Tibial nerve (tissue), 4 donors: ENCODE data around the gene ABHD5. TPM values are rescaled to one million over a fixed set of nuclear protein-coding genes. Genes with fewer than 3 reads are reported as not detected.

Experiments used
- DNase-seq, 2 donors: peaks; one replicate each; pipeline ENCODE4 v3.0.0-alpha.2; 2019; ENCODE audit warnings: low spot score in 2 of 2
- H3K27ac ChIP-seq, 4 donors: fragments of 200-600 bp; sonication (generic) in 3 of 4; one replicate each; pipeline ENCODE4 v1.5.1; 2017 to 2019; ENCODE audit warnings: mild to moderate bottlenecking in 1 of 4
- H3K27me3 ChIP-seq, 2 donors: fragments of 200-600 bp; sonication (generic) in 1 of 2; one replicate each; pipeline versions ENCODE4 v1.5.1 to v1.6.0; 2017 to 2019
- H3K36me3 ChIP-seq, 3 donors: fragments of 200-600 bp; sonication (generic); one replicate each; pipeline ENCODE4 v1.5.1; 2018 to 2019
- H3K4me1 ChIP-seq, 4 donors: fragments of 200-600 bp; sonication (generic) in 3 of 4; one replicate each; pipeline ENCODE4 v1.5.1; 2017 to 2019
- H3K4me3 ChIP-seq, 4 donors: fragments of 200-600 bp; sonication (generic) in 3 of 4; one replicate each; pipeline ENCODE4 v1.5.1; 2017 to 2019; ENCODE audit warnings: mild to moderate bottlenecking in 1 of 4, moderate library complexity in 1 of 4
- H3K9me3 ChIP-seq, 4 donors: fragments of 200-600 bp; sonication (generic) in 3 of 4; one replicate each; pipeline ENCODE4 v1.5.1; 2017 to 2019
- EP300 ChIP-seq, 2 donors: sonication (generic); formaldehyde crosslinking; IDR thresholded peaks; one replicate each; pipeline ENCODE4 v1.6.1; 2017; ENCODE audit warnings: antibody characterized with exemption in 2 of 2, mild to moderate bottlenecking in 1 of 2
- POLR2A ChIP-seq, 2 donors: fragments of 450-650 bp; IDR thresholded peaks; one replicate each; pipeline ENCODE4 v1.6.1; 2017; ENCODE audit warnings: antibody characterized with exemption in 2 of 2, mild to moderate bottlenecking in 2 of 2, moderate library complexity in 2 of 2
- WGBS, 2 donors: methylation state at CpG; one replicate each; pipeline ENCODE4 v1.1.5; 2018; 5-methylcytosine and 5-hydroxymethylcytosine counted together
- total RNA-seq, 4 donors: library from RNA; depleted of rRNA; stranded (reverse); fragments of >200 nt; gene quantifications; one replicate each; pipeline ENCODE4 v1.1.0, GENCODE V29; 2016
- TF ChIP-seq, protein P1 (sequence below), 5 experiments: fragments of 200-600 bp in 3 of 5; fragments of 450-650 bp in 2 of 5; sonication (generic) in 3 of 5; IDR thresholded peaks; one replicate each; pipeline ENCODE4 v1.5.1; 2016 to 2019; ENCODE audit warnings: antibody characterized with exemption in 5 of 5, mild to moderate bottlenecking in 3 of 5, moderate library complexity in 2 of 5

The ABHD5 gene
- total RNA-seq, 4 donors from 2014 or later: 21.6 to 29.7 (median 29.0) TPM

DNA sequence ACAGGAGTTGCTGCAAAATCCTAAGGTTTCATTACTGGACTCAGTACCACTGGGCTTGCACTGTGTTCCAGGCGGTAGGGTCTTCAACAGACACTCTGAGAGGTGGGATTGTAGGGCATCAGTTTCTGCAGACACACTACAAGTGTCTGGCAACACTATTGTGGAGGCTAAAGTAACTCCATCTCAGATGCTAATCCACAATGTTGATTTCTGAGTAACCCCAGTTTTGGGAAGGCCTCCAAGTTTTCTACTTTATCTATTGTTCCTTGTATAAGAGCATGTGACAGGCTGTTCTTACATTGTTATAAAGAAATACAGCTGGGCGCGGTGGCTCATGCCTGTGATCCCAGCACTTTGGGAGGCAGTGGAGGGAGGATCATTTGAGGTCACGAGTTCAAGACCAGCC, 2.5 kb upstream of the ABHD5 start:
- DNase-seq: no peak
- TF ChIP-seq, protein P1, sequence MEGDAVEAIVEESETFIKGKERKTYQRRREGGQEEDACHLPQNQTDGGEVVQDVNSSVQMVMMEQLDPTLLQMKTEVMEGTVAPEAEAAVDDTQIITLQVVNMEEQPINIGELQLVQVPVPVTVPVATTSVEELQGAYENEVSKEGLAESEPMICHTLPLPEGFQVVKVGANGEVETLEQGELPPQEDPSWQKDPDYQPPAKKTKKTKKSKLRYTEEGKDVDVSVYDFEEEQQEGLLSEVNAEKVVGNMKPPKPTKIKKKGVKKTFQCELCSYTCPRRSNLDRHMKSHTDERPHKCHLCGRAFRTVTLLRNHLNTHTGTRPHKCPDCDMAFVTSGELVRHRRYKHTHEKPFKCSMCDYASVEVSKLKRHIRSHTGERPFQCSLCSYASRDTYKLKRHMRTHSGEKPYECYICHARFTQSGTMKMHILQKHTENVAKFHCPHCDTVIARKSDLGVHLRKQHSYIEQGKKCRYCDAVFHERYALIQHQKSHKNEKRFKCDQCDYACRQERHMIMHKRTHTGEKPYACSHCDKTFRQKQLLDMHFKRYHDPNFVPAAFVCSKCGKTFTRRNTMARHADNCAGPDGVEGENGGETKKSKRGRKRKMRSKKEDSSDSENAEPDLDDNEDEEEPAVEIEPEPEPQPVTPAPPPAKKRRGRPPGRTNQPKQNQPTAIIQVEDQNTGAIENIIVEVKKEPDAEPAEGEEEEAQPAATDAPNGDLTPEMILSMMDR (IDR thresholded peaks at IDR 0.05): no peak
- no peak for TF ChIP-seq POLR2A (IDR thresholded peaks at IDR 0.05)
- TF ChIP-seq EP300 (IDR thresholded peaks at IDR 0.05): no peak
- Histone ChIP-seq H3K36me3 (no peaks in the 10 kb centered on the region), H3K9me3 (peaks cover 0 to 3% (median 0%) of the 10 kb centered on the region in 4 donors), H3K27me3 (no peaks in the 10 kb centered on the region), H3K4me3 (no peak overlapping the region), H3K4me1 (peaks cover 0 to 28% (median 12%) of the 10 kb centered on the region in 4 donors), H3K27ac (no peak overlapping the region)
- 80% methylated on average over 4 of the region's 4 CpGs for WGBS, 2 donors

DNA sequence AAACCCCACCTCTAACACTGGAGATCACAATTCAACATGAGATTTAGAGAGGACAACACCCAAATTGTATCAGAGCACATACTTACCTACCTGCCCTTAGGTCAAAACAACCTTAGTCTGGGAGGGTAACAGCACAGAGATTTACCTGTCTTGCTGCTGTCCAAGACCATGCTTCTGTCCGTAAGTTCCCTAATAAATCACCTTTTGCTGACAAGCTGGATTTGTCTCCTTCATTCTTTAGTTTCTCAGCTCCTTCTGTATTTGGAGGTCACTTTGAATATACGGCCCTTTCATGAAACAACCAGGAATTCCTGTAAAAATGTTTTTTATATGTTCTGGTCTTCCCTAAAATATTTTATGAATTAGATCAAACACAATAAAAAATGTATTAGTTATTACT, 1.6 kb upstream of the ABHD5 start:
- 89 to 91% methylated on average over 2 of the region's 2 CpGs for WGBS, 2 donors
- TF ChIP-seq, protein P1 (IDR thresholded peaks at IDR 0.05): no peak
- Histone ChIP-seq H3K27me3 (no peaks in the 10 kb centered on the region), H3K4me3 (no peak overlapping the region), H3K4me1 (peaks cover 0 to 34% (median 12%) of the 10 kb centered on the region in 4 donors), H3K9me3 (no peaks in the 10 kb centered on the region), H3K36me3 (no peaks in the 10 kb centered on the region), H3K27ac (no peak overlapping the region)
- no peak for DNase-seq

DNA sequence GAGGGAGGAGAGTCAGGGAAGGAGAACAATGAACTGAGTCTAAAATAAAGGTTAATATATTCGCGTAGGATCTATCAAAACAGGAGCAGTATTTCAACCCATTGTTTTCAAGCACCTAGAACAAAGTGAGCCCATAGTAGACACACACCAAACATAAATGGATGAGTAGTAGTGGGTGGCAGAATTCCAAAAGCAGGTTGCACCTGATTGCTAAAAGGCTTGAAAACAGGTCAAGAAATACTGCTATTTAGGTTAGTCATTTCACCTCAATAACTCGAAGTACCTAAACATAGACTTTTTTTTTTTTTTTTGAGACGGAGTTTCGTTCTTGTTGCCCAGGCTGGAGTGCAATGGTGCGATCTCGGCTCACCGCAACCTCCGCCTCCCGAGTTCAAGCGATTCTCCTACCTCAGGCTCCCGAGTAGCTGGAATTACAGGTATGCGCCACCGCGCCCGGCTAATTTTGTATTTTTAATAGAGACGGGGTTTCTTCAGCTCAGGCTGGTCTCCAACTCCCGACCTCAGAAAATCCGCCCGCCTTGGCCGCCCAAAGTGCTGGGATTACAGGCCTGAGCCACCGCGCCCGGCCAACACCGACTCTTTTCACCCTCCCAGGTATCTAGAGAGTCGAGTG, 855 bp upstream of the ABHD5 start:
- TF ChIP-seq, protein P1 (IDR thresholded peaks at IDR 0.05): no peak
- TF ChIP-seq POLR2A (IDR thresholded peaks at IDR 0.05) (no peak), EP300 (IDR thresholded peaks at IDR 0.05) (no peak)
- DNase-seq: no peak
- no peaks in the 10 kb centered on the region for H3K9me3 ChIP-seq
- peak overlapping the region; percentile 81 to 90 (median 88) for H3K4me3 ChIP-seq
- peak overlapping the region in 3 of 4 donors; percentile 15 to 94 (median 93) for H3K27ac ChIP-seq
- 23 to 26% methylated on average over 23 to 26 of the region's 26 CpGs for WGBS, 2 donors
- no peaks in the 10 kb centered on the region for H3K27me3 ChIP-seq
- no peaks in the 10 kb centered on the region for H3K36me3 ChIP-seq
- peaks cover 0 to 37% (median 12%) of the 10 kb centered on the region in 4 donors for H3K4me1 ChIP-seq

DNA sequence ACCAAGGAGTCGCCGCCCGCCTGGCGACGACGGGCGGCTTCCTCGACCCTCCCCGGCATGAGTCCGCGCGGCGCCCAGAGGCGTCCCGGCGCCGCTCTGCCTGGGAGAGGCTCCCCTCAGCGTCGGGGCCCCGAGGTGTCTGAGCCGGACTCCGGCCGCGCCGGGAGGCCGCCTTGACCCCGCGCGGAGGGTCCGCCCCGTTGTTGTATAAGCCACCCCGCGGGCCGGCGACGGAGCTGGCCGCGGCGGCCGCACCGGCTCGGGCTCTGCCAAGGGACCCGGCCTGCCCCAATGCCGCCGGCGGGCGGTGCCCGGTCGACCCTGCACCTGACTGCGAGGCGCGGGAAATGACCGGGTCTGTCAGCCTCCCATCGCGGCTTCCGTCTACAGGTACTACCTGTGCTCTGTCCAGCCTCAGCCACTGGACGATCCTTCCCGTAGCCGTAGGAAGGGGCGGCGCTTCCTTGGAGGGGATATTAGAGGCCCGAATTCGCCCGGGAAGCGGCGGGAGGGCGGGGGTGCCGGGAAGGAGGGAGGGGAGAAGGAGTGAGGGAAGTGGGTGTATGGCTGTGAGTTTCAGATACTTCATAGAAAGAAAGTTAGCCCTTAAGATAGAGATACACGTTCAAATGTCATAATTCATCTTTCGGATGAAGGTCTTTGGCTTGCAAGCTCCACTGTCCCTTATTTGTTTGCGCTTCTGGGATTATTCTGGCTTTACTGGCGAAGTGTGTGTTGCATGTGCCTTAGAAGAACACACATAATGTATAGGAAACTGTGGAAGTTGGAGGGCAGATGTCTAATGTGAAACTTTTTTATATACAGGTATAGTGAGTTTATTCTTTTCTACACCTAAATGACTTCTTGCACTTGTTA, 620 bp downstream of the ABHD5 start:
- H3K9me3 ChIP-seq: no peaks in the 10 kb centered on the region
- WGBS, 2 donors: 1 to 2% methylated on average over 41 to 44 of the region's 72 CpGs
- peaks cover 0 to 52% (median 19%) of the 10 kb centered on the region in 4 donors for H3K4me1 ChIP-seq
- H3K36me3 ChIP-seq: no peaks in the 10 kb centered on the region
- peak overlapping the region; percentile 81 to 90 (median 88) for H3K4me3 ChIP-seq
- peak; percentile 14 to 44 for DNase-seq
- peak overlapping the region; percentile 74 to 94 (median 92) for H3K27ac ChIP-seq
- no peak for TF ChIP-seq EP300 (IDR thresholded peaks at IDR 0.05)
- TF ChIP-seq, protein P1 (IDR thresholded peaks at IDR 0.05): no peak
- no peak for TF ChIP-seq POLR2A (IDR thresholded peaks at IDR 0.05)
- H3K27me3 ChIP-seq: no peaks in the 10 kb centered on the region
